Memory B cell (primary cell): ENCODE results near the gene BMF.
"Not testable (repeated sequence)": the region's sequence is repeated elsewhere in the genome, so short reads cannot be mapped to it uniquely, and the experiment has no call there.

Experiments
- ATAC-seq: fragments of 150-1000 bp; cut with Tn5 transposase; 2 replicates; pipeline ENCODE4 v1.10.0; 2021; ENCODE audit warnings: low read depth, mild to moderate bottlenecking, moderate library complexity
- DNase-seq, 2 donors: peaks; one replicate each; pipeline ENCODE4 v3.0.0; 2022; ENCODE audit warnings: low spot score in 2 of 2
- H3K27ac Mint-ChIP-seq: one replicate; pipeline ENCODE4 v1.8.0; 2022; ENCODE audit warnings: mild to moderate bottlenecking, moderate library complexity, mixed read lengths
- H3K27me3 Mint-ChIP-seq: one replicate; pipeline ENCODE4 v1.8.0; 2022; ENCODE audit warnings: mixed read lengths
- H3K36me3 Mint-ChIP-seq: one replicate; pipeline ENCODE4 v1.8.0; 2022; ENCODE audit warnings: mild to moderate bottlenecking, mixed read lengths
- H3K4me1 Mint-ChIP-seq: one replicate; pipeline ENCODE4 v1.8.0; 2022; ENCODE audit warnings: mixed read lengths
- H3K4me3 Mint-ChIP-seq: one replicate; pipeline ENCODE4 v1.8.0; 2022; ENCODE audit warnings: mild to moderate bottlenecking, moderate library complexity, mixed read lengths
- H3K9me3 Mint-ChIP-seq: one replicate; pipeline ENCODE4 v1.8.0; 2022; ENCODE audit warnings: mixed read lengths

BMF gene

GRCh38 chr15:40108855-40109735 lies at the start of gene BMF:
BMF (minus strand) TSS chr15:40108879; CDS start chr15:40106086, 2,793 bp downstream.
- peaks cover 3% of the 10 kb centered on the region for H3K36me3 Mint-ChIP-seq
- no peaks in the 10 kb centered on the region for H3K27me3 Mint-ChIP-seq
- peaks cover 52% of the 10 kb centered on the region for H3K4me1 Mint-ChIP-seq
- ATAC-seq, result peak; percentile 70
- DNase-seq, result peak; percentile 95
- H3K9me3 Mint-ChIP-seq, result no peaks in the 10 kb centered on the region
- H3K27ac Mint-ChIP-seq, result peak within 1 kb of the TSS; percentile 99
- H3K4me3 Mint-ChIP-seq, result peak within 1 kb of the TSS; percentile 86

GRCh38 chr15:40157778-40158447 lies 49.2 kb upstream of the BMF start:
- H3K27ac Mint-ChIP-seq, result no peak overlapping the region
- H3K4me1 Mint-ChIP-seq, result no peaks in the 10 kb centered on the region
- ATAC-seq, result no peak
- no peak overlapping the region for H3K4me3 Mint-ChIP-seq
- no peak for DNase-seq
- H3K36me3 Mint-ChIP-seq, result no peaks in the 10 kb centered on the region
- H3K9me3 Mint-ChIP-seq, result no peaks in the 10 kb centered on the region
- H3K27me3 Mint-ChIP-seq, result peaks cover under 1% of the 10 kb centered on the region

GRCh38 chr15:40155270-40155910 lies 46.7 kb upstream of the BMF start:
- DNase-seq (no peak), ATAC-seq (no peak)
- Mint-ChIP-seq H3K4me3 (no peak overlapping the region), H3K4me1 (no peaks in the 10 kb centered on the region), H3K36me3 (no peaks in the 10 kb centered on the region), H3K27ac (no peak overlapping the region), H3K27me3 (no peaks in the 10 kb centered on the region), H3K9me3 (no peaks in the 10 kb centered on the region)

- DNase-seq, H3K4me3 Mint-ChIP-seq, H3K27ac Mint-ChIP-seq, ATAC-seq, H3K9me3 Mint-ChIP-seq, H3K4me1 Mint-ChIP-seq, H3K27me3 Mint-ChIP-seq, H3K36me3 Mint-ChIP-seq: not testable (repeated sequence)
Observed at GRCh38 chr15:40154821-40155220, 46.1 kb upstream of the BMF start.

GRCh38 chr15:40151991-40152390 lies 43.3 kb upstream of the BMF start:
- Mint-ChIP-seq H3K27me3 (no peaks in the 10 kb centered on the region), H3K4me1 (no peaks in the 10 kb centered on the region), H3K36me3 (no peaks in the 10 kb centered on the region), H3K27ac (no peak overlapping the region), H3K4me3 (no peak overlapping the region), H3K9me3 (no peaks in the 10 kb centered on the region)
- DNase-seq (no peak), ATAC-seq (no peak)

GRCh38 chr15:40151499-40151898 lies 42.8 kb upstream of the BMF start:
- H3K27ac Mint-ChIP-seq, result no peak overlapping the region
- no peaks in the 10 kb centered on the region for H3K27me3 Mint-ChIP-seq
- no peaks in the 10 kb centered on the region for H3K36me3 Mint-ChIP-seq
- ATAC-seq, result no peak
- no peaks in the 10 kb centered on the region for H3K9me3 Mint-ChIP-seq
- H3K4me3 Mint-ChIP-seq, result no peak overlapping the region
- DNase-seq, result no peak
- no peaks in the 10 kb centered on the region for H3K4me1 Mint-ChIP-seq

- H3K9me3 Mint-ChIP-seq, result no peaks in the 10 kb centered on the region
- H3K27me3 Mint-ChIP-seq, result no peaks in the 10 kb centered on the region
- no peaks in the 10 kb centered on the region for H3K36me3 Mint-ChIP-seq
- H3K27ac Mint-ChIP-seq, result no peak overlapping the region
- no peaks in the 10 kb centered on the region for H3K4me1 Mint-ChIP-seq
- ATAC-seq (no peak), DNase-seq (no peak)
- H3K4me3 Mint-ChIP-seq, result no peak overlapping the region
Observed at GRCh38 chr15:40150163-40150925, 41.7 kb upstream of the BMF start.

- H3K4me3 Mint-ChIP-seq, result no peak overlapping the region
- H3K27ac Mint-ChIP-seq, result no peak overlapping the region
- no peak for ATAC-seq
- H3K36me3 Mint-ChIP-seq, result no peaks in the 10 kb centered on the region
- H3K4me1 Mint-ChIP-seq, result no peaks in the 10 kb centered on the region
- no peaks in the 10 kb centered on the region for H3K9me3 Mint-ChIP-seq
- DNase-seq, result no peak
- H3K27me3 Mint-ChIP-seq, result no peaks in the 10 kb centered on the region
Observed at GRCh38 chr15:40149339-40149738, 40.7 kb upstream of the BMF start.

GRCh38 chr15:40146037-40146436 lies 37.4 kb upstream of the BMF start:
- ATAC-seq, result no peak
- Mint-ChIP-seq H3K4me1 (no peaks in the 10 kb centered on the region), H3K36me3 (no peaks in the 10 kb centered on the region), H3K27ac (no peak overlapping the region), H3K4me3 (no peak overlapping the region), H3K9me3 (no peaks in the 10 kb centered on the region), H3K27me3 (no peaks in the 10 kb centered on the region)
- DNase-seq, result no peak

- Mint-ChIP-seq H3K27ac (no peak overlapping the region), H3K4me3 (no peak overlapping the region), H3K27me3 (no peaks in the 10 kb centered on the region), H3K4me1 (no peaks in the 10 kb centered on the region), H3K36me3 (no peaks in the 10 kb centered on the region), H3K9me3 (no peaks in the 10 kb centered on the region)
- ATAC-seq (no peak), DNase-seq (no peak)
Observed at GRCh38 chr15:40142428-40142827, 33.7 kb upstream of the BMF start.

- H3K4me3 Mint-ChIP-seq, ATAC-seq, H3K27ac Mint-ChIP-seq, DNase-seq, H3K27me3 Mint-ChIP-seq, H3K36me3 Mint-ChIP-seq, H3K9me3 Mint-ChIP-seq, H3K4me1 Mint-ChIP-seq: not testable (repeated sequence)
Observed at GRCh38 chr15:40138201-40138570, 29.5 kb upstream of the BMF start.

- peaks cover under 1% of the 10 kb centered on the region for H3K27me3 Mint-ChIP-seq
- no peak for ATAC-seq
- H3K4me1 Mint-ChIP-seq, result no peaks in the 10 kb centered on the region
- no peaks in the 10 kb centered on the region for H3K9me3 Mint-ChIP-seq
- H3K27ac Mint-ChIP-seq, result no peak overlapping the region
- DNase-seq, result no peak
- H3K4me3 Mint-ChIP-seq, result no peak overlapping the region
- H3K36me3 Mint-ChIP-seq, result no peaks in the 10 kb centered on the region
Observed at GRCh38 chr15:40137303-40138200, 28.9 kb upstream of the BMF start.
